Measurements from ENCODE around the gene GRIN2A.

GRCh38 chr16:10202649-10203048, 20.4 kb upstream of the GRIN2A start:
- TF ChIP-seq CTCF (IDR thresholded peaks at IDR 0.05) = no peak
- TF ChIP-seq POLR2A (IDR thresholded peaks at IDR 0.05) = no peak

Measured in body of pancreas (tissue), 4 donors.